GM12878 (cell line): ENCODE measurements around the gene TIMM29. TPM values are rescaled to one million over a fixed set of nuclear protein-coding genes. Genes with fewer than 3 reads are reported as not detected.

Source experiments
- ATAC-seq: fragments of 200-7000 bp; cut with Tn5 transposase; 3 replicates; pipeline ENCODE4 v1.9.1; 2020; ENCODE audit warnings: mild to moderate bottlenecking, moderate library complexity
- BruUV-seq: library from RNA; stranded (reverse); fragments of 400-500 nt; replicated peaks from 2 replicates; lab custom pipeline; 2021; lab: Mats Ljungman, UMichigan
- CTCF ChIA-PET: fragments of 300-600 bp; sonication (Branson Sonifier 250); formaldehyde crosslinking; extraction: SDS; loops from one replicate; lab custom pipeline; 2021; ENCODE audit warnings: inconsistent platforms; lab: Yijun Ruan, JAX
- POLR2A ChIA-PET: fragments of 350-600 bp; formaldehyde crosslinking; extraction: SDS; loops from one replicate; lab custom pipeline; 2021; ENCODE audit warnings: inconsistent platforms; lab: Charles Lee
- RAD21 ChIA-PET: fragments of 300-600 bp; sonication (Branson Sonifier 250); formaldehyde crosslinking; loops from one replicate; lab custom pipeline; 2023; ENCODE audit warnings: antibody characterized with exemption; ENCODE audit not compliant: unreplicated experiment; lab: Charles Lee
- SMC1A ChIA-PET: fragments of 300-600 bp; sonication (Branson Sonifier 250); formaldehyde crosslinking; loops from one replicate; lab custom pipeline; 2023; ENCODE audit not compliant: unreplicated experiment, uncharacterized antibody; lab: Charles Lee
- DNase-seq: peaks from one replicate; pipeline ENCODE4 v3.0.0-alpha.2; 2011; ENCODE audit warnings: low read depth, low spot score
- FAIRE-seq: peaks from 3 replicates; lab custom pipeline; 2011; peaks lifted over from hg19 to GRCh38; lab: Jason Lieb, UNC
- H2AFZ ChIP-seq: 2 replicates; pipeline ENCODE4 v1.6.0; 2011; ENCODE audit warnings: low read depth, low read length, control low read depth; ENCODE audit not compliant: control insufficient read depth
- H3K27ac ChIP-seq: 2 replicates; pipeline ENCODE4 v1.5.1; 2011; ENCODE audit warnings: control low read depth; ENCODE audit not compliant: control insufficient read depth, insufficient read depth
- H3K27me3 ChIP-seq, 2 experiments: replicated peaks in 1 of 2; 2 replicates each; pipeline versions ENCODE4 v1.6.0 to v1.6.1; 2011; ENCODE audit warnings: low read length in 1 of 2; ENCODE audit not compliant: control insufficient read depth in 2 of 2, insufficient read depth in 2 of 2
- H3K36me3 ChIP-seq, 2 experiments: 2 replicates each; pipeline ENCODE4 v1.5.1; 2011; ENCODE audit warnings: low read length in 1 of 2; ENCODE audit not compliant: control insufficient read depth in 2 of 2, insufficient read depth in 2 of 2
- H3K4me1 ChIP-seq: 2 replicates; pipeline ENCODE4 v1.6.1; 2011; ENCODE audit warnings: mild to moderate bottlenecking, low read length, moderate library complexity, mixed read lengths; ENCODE audit not compliant: control insufficient read depth, insufficient read depth
- H3K4me2 ChIP-seq: 2 replicates; pipeline ENCODE4 v1.6.0; 2011; ENCODE audit warnings: control low read depth; ENCODE audit not compliant: control insufficient read depth, insufficient read depth
- H3K4me3 ChIP-seq: fragments of 200-600 bp; sonication (generic); 2 replicates; pipeline ENCODE4 v1.5.1; 2016
- H3K79me2 ChIP-seq: 2 replicates; pipeline ENCODE4 v1.6.0; 2011; ENCODE audit warnings: low read length; ENCODE audit not compliant: control insufficient read depth, insufficient read depth
- H3K9ac ChIP-seq: 2 replicates; pipeline ENCODE4 v1.8.0; 2011; ENCODE audit warnings: low read length, control low read depth, mixed read lengths; ENCODE audit not compliant: control insufficient read depth, insufficient read depth
- H3K9me3 ChIP-seq: replicated peaks from 3 replicates; pipeline ENCODE4 v1.5.1; 2011; ENCODE audit warnings: mild to moderate bottlenecking, low read length; ENCODE audit not compliant: control insufficient read depth, insufficient read depth
- H4K20me1 ChIP-seq: 2 replicates; pipeline ENCODE4 v1.6.0; 2011; ENCODE audit not compliant: control insufficient read depth, insufficient read depth
- ATF2 ChIP-seq: IDR thresholded peaks from 2 replicates; pipeline ENCODE4 v1.6.1; 2012; ENCODE audit warnings: low read length, inconsistent platforms
- BCL3 ChIP-seq: IDR thresholded peaks from 2 replicates; pipeline ENCODE4 v1.6.1; 2011; ENCODE audit warnings: borderline replicate concordance, low read depth, mild to moderate bottlenecking, moderate library complexity, low read length; ENCODE audit not compliant: insufficient read depth, poor library complexity, severe bottlenecking
- CHD1 ChIP-seq: IDR thresholded peaks from 2 replicates; pipeline ENCODE4 v1.6.1; 2012; ENCODE audit warnings: low read depth, low read length, improper control_type of control experiment
- CHD2 ChIP-seq: IDR thresholded peaks from 2 replicates; pipeline ENCODE4 v1.6.1; 2011; ENCODE audit warnings: low read depth, low read length, improper control_type of control experiment, borderline replicate concordance
- DPF2 ChIP-seq: fragments of 450-650 bp; IDR thresholded peaks from 2 replicates; pipeline ENCODE4 v1.6.1; 2017; ENCODE audit warnings: mild to moderate bottlenecking
- EP300 ChIP-seq, 2 experiments: fragments of 150-350 bp in 1 of 2; IDR thresholded peaks; 2 replicates each; pipeline ENCODE4 v1.6.1; 2011 to 2012; ENCODE audit warnings: low read depth in 2 of 2, low read length in 2 of 2, borderline replicate concordance in 1 of 2, improper control_type of control experiment in 1 of 2, inconsistent platforms in 1 of 2; ENCODE audit not compliant: control insufficient read depth in 1 of 2
- KAT2A ChIP-seq: conservative IDR thresholded peaks from 2 replicates; pipeline ENCODE4 v1.6.1; 2011; ENCODE audit warnings: low read depth, low read length; ENCODE audit not compliant: control insufficient read depth
- LARP7 ChIP-seq: fragments of 450-650 bp; IDR thresholded peaks from 2 replicates; pipeline ENCODE4 v1.6.1; 2017; ENCODE audit warnings: mild to moderate bottlenecking
- MTA3 ChIP-seq: IDR thresholded peaks from 2 replicates; pipeline ENCODE4 v1.6.1; 2012; ENCODE audit warnings: low read length, inconsistent platforms, borderline replicate concordance
- NFYB ChIP-seq: IDR thresholded peaks from 2 replicates; pipeline ENCODE4 v1.6.1; 2011; ENCODE audit warnings: low read depth, mild to moderate bottlenecking, low read length, improper control_type of control experiment, moderate library complexity; ENCODE audit not compliant: insufficient read depth
- PML ChIP-seq: IDR thresholded peaks from 2 replicates; pipeline ENCODE4 v1.6.1; 2012; ENCODE audit warnings: low read length, inconsistent platforms
- SIN3A ChIP-seq: IDR thresholded peaks from 2 replicates; pipeline ENCODE4 v1.6.1; 2012; ENCODE audit warnings: low read depth, low read length, improper control_type of control experiment
- TCF12 ChIP-seq: IDR thresholded peaks from 2 replicates; pipeline ENCODE4 v1.6.1; 2011; ENCODE audit warnings: low read depth, mild to moderate bottlenecking, low read length
- ZNF274 ChIP-seq: IDR thresholded peaks from one replicate; pipeline ENCODE4 v1.8.0; 2011; ENCODE audit not compliant: insufficient read length, insufficient read depth
- ZNF622 ChIP-seq: fragments of 450-650 bp; IDR thresholded peaks from 2 replicates; pipeline ENCODE4 v1.6.1; 2017; ENCODE audit warnings: mild to moderate bottlenecking, inconsistent platforms
- ZSCAN29 ChIP-seq: fragments of 450-650 bp; IDR thresholded peaks from 2 replicates; pipeline ENCODE4 v1.6.1; 2017; ENCODE audit warnings: mild to moderate bottlenecking, moderate library complexity
- WGBS: methylation state at CpG from one replicate; pipeline ENCODE4 v1.1.6; 2016; ENCODE audit warnings: low lambda C conversion rate; ENCODE audit not compliant: insufficient replicate concordance, insufficient coverage; ENCODE audit errors: missing lambda C conversion rate; 5-methylcytosine and 5-hydroxymethylcytosine counted together
- in situ Hi-C: fragments of 300-500 bp; cut with MboI; formaldehyde crosslinking; loops from 9 replicates; pipeline ENCODE4 v1.14.3; 2018; ENCODE audit warnings: mixed read lengths
- intact Hi-C: fragments of 100-400 bp; cut with micrococcal nuclease; formaldehyde crosslinking; loops from one replicate; pipeline ENCODE4 v1.14.2; 2022; ENCODE audit not compliant: unreplicated experiment
- polyA plus RNA-seq, 11 experiments: library from polyadenylated mRNA; depleted of rRNA in 4 of 11; unstranded in 6 of 11; stranded (reverse) in 5 of 11; fragments of >200 nt; fragmentation: Nextera tagmentation in 4 of 11; fragmentation: Illumina TruSeq in 1 of 11; extraction: Ambion mirVana in 4 of 11; extraction: Trizol in 1 of 11; gene quantifications; 1 replicate in 1 of 11; 2 replicates in 10 of 11; pipeline versions ENCODE4 v1.2.1 to v1.2.3, GENCODE V29; 2011 to 2016; ENCODE audit warnings: inconsistent platforms in 2 of 11, missing spikeins in 2 of 11, low read depth in 1 of 11
- total RNA-seq, 4 experiments: library from RNA; depleted of rRNA in 3 of 4; stranded (reverse); fragments of >200 nt in 3 of 4; fragmentation: Illumina TruSeq in 1 of 4; extraction: Trizol in 1 of 4; gene quantifications; 2 replicates each; pipeline versions ENCODE4 v1.2.1 to v1.2.3, GENCODE V29; 2013 to 2021
- TF ChIP-seq, protein P1 (sequence below), 3 experiments: IDR thresholded peaks in 2 of 3; conservative IDR thresholded peaks in 1 of 3; 2 replicates each; pipeline ENCODE4 v1.5.1; 2011; ENCODE audit warnings: low read depth in 3 of 3, low read length in 3 of 3, mild to moderate bottlenecking in 3 of 3, control low read depth in 2 of 3, moderate library complexity in 2 of 3, inconsistent platforms in 1 of 3, mixed read lengths in 1 of 3; ENCODE audit not compliant: control insufficient read depth in 2 of 3, insufficient read depth in 1 of 3; ENCODE audit errors: extremely low read depth in 1 of 3

Gene TIMM29
- total and polyA plus RNA-seq, 10 of the 15 experiments (the other 5 are each of a cell fraction or from before 2014, with no cell fraction given), result 2.4 to 27.9 (median 13.5) TPM

DNA sequence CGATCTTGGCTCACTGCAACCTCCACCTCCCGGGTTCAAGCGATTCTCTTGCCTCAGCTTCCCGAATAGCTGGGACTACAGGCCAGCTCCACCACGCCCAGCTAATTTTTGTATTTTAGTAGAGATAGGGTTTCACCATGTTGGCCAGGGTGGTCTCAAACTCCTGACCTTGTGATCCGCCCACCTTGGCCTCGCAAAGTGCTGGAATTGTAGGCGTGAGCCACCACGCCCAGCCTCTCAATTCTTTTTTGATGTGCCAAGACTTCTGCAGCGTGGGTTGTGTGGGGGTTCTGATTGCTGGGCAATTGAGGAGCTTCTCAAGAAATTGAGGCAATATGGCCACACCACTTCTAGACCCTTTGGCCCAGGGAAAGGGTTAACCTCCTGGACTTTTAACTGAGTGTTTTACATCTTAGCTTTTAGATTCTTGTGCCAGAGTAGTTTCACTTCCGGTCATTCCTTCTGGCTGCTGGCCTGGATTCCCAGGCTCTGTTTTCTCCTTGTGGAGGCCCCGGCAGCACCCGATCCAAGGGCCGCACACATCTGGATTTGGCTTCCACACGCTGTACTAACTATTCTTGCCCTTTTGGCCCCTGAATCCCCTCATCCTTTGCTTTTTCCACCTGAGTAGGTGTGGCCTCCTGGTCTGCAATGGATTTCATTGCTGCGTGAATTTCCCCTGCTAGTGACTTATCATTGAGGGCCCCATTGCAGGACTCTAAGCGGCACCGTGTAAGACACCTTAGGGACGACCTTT is 46.9 kb downstream of the TIMM29 start:
- Histone ChIP-seq H3K4me1 (peaks cover 24% of the 10 kb centered on the region), H3K27ac (no peak overlapping the region), H3K27me3 (no peaks in the 10 kb centered on the region), H3K9me3 (peaks cover 1% of the 10 kb centered on the region; the same call in 1 of the 3 replicates), H3K79me2 (peaks cover 81% of the 10 kb centered on the region), H2AFZ (no peak overlapping the region), H3K4me2 (no peak overlapping the region), H4K20me1 (peaks cover 4% of the 10 kb centered on the region), H3K4me3 (no peak overlapping the region), H3K36me3 (peaks cover 8% of the 10 kb centered on the region in 2 experiments; a peak in 3 of 4 replicates), H3K9ac (no peak overlapping the region)
- SMC1A ChIA-PET, result interaction anchor here (0.7 to 1.8 kb wide), 2 partner anchors 10 to 121 kb away, joined by 3 to 4 read pairs; no protein-coding TSS in a partner anchor
- CTCF ChIA-PET, result interaction anchor here (2.1 kb wide), 1 partner anchor 34 kb away, joined by 4 read pairs; no protein-coding TSS in a partner anchor
- DNase-seq (no peak), ATAC-seq (no peak), FAIRE-seq (no peak)
- no peak for TF ChIP-seq SIN3A
- no peak for TF ChIP-seq KAT2A
- no peak for TF ChIP-seq CHD1
- TF ChIP-seq ZNF274, result no peak
- TF ChIP-seq, protein P1, sequence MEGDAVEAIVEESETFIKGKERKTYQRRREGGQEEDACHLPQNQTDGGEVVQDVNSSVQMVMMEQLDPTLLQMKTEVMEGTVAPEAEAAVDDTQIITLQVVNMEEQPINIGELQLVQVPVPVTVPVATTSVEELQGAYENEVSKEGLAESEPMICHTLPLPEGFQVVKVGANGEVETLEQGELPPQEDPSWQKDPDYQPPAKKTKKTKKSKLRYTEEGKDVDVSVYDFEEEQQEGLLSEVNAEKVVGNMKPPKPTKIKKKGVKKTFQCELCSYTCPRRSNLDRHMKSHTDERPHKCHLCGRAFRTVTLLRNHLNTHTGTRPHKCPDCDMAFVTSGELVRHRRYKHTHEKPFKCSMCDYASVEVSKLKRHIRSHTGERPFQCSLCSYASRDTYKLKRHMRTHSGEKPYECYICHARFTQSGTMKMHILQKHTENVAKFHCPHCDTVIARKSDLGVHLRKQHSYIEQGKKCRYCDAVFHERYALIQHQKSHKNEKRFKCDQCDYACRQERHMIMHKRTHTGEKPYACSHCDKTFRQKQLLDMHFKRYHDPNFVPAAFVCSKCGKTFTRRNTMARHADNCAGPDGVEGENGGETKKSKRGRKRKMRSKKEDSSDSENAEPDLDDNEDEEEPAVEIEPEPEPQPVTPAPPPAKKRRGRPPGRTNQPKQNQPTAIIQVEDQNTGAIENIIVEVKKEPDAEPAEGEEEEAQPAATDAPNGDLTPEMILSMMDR (IDR thresholded peaks at IDR 0.05 in 2 of 3, conservative IDR thresholded peaks at IDR 0.05 in 1 of 3; ENCODE audit: control insufficient read depth in 2 of 3, extremely low read depth in 1 of 3, insufficient read depth in 1 of 3, low read depth in 3 of 3, low read length in 3 of 3), result no peak
- no peak for TF ChIP-seq LARP7
- TF ChIP-seq ZNF622, result no peak
- TF ChIP-seq MTA3, result no peak
- TF ChIP-seq CHD2, result no peak
- no peak for TF ChIP-seq TCF12
- TF ChIP-seq EP300 (IDR thresholded peaks at IDR 0.05; ENCODE audit: borderline replicate concordance in 1 of 2, control insufficient read depth in 1 of 2, low read depth in 2 of 2, low read length in 2 of 2), result no peak
- TF ChIP-seq NFYB, result no peak
- TF ChIP-seq ZSCAN29, result no peak
- no peak for TF ChIP-seq BCL3
- no peak for TF ChIP-seq PML
- TF ChIP-seq ATF2, result no peak
- no peak for TF ChIP-seq DPF2
- in situ Hi-C loops, result no loop called here
- POLR2A ChIA-PET, result interaction anchor here (0.7 kb wide), 2 partner anchors 8 to 633 kb away, joined by 3 to 9 read pairs; no protein-coding TSS in a partner anchor
- RAD21 ChIA-PET, result interaction anchor here (0.6 kb wide), 1 partner anchor 1928 kb away, joined by 3 read pairs; no protein-coding TSS in a partner anchor
- WGBS, result 95% methylated on average over 19 of the region's 19 CpGs
- BruUV-seq, result no TSS peak
- intact Hi-C loops, result no loop called here
